K562 (cell line): Measurements from ENCODE around the gene LEPROT. TPM values are rescaled to one million over a fixed set of nuclear protein-coding genes. Genes with fewer than 3 reads are reported as not detected.

Experiments used
- E2F6 ChIP-seq, 2 experiments: IDR thresholded peaks; 2 replicates each; pipeline ENCODE4 v1.6.1; 2011; ENCODE audit warnings: borderline replicate concordance in 1 of 2, control low read depth in 1 of 2, low read depth in 1 of 2, low read length in 1 of 2, mild to moderate bottlenecking in 1 of 2, mixed read lengths in 1 of 2, moderate library complexity in 1 of 2; ENCODE audit not compliant: insufficient read depth in 1 of 2, insufficient read length in 1 of 2, poor library complexity in 1 of 2, severe bottlenecking in 1 of 2; ENCODE audit errors: extremely low read depth in 1 of 2
- ESRRA ChIP-seq: fragments of 450-650 bp; IDR thresholded peaks from 2 replicates; pipeline ENCODE4 v1.6.1; 2014; ENCODE audit warnings: low read depth, mild to moderate bottlenecking, moderate library complexity, borderline replicate concordance
- NFE2 ChIP-seq: IDR thresholded peaks from 2 replicates; pipeline ENCODE4 v1.6.1; 2014; ENCODE audit warnings: antibody characterized with exemption, low read depth
- OTX1 ChIP-seq: fragments of 450-650 bp; formaldehyde crosslinking; IDR thresholded peaks from 2 replicates; pipeline ENCODE4 v1.4.0; 2022; ENCODE audit warnings: mild to moderate bottlenecking
- REST ChIP-seq, 2 experiments: fragments of 450-650 bp; formaldehyde crosslinking in 1 of 2; IDR thresholded peaks; 2 replicates each; pipeline versions ENCODE4 v1.4.0 to v1.6.1; 2014 to 2020; ENCODE audit warnings: mild to moderate bottlenecking in 2 of 2, borderline replicate concordance in 1 of 2, low read depth in 1 of 2
- polyA plus RNA-seq, 8 experiments: library from polyadenylated mRNA; depleted of rRNA in 4 of 8; stranded (reverse) in 5 of 8; unstranded in 3 of 8; fragments of >200 nt; fragmentation: Nextera tagmentation in 2 of 8; fragmentation: Illumina TruSeq in 1 of 8; extraction: Ambion mirVana in 2 of 8; extraction: Trizol in 1 of 8; gene quantifications; 2 replicates each; pipeline versions ENCODE4 v1.2.1 to v1.2.3, GENCODE V29; 2011 to 2014; ENCODE audit warnings: inconsistent platforms in 1 of 8, missing spikeins in 1 of 8
- total RNA-seq, 7 experiments: library from RNA; depleted of rRNA in 6 of 7; stranded (reverse); fragments of >200 nt in 6 of 7; fragmentation: Illumina TruSeq in 2 of 7; extraction: Trizol in 2 of 7; gene quantifications; 2 replicates each; pipeline versions ENCODE4 v1.2.1 to v1.2.3, GENCODE V29; 2011 to 2021; ENCODE audit warnings: low replicate concordance in 1 of 7
- TF ChIP-seq, protein P1 (sequence below): sonication (generic); formaldehyde crosslinking; IDR thresholded peaks from 2 replicates; pipeline ENCODE4 v1.8.1; 2023; ENCODE audit warnings: mild to moderate bottlenecking, missing genetic modification reagents, moderate library complexity
- TF ChIP-seq, protein P2 (sequence below), 2 experiments: IDR thresholded peaks in 1 of 2; conservative IDR thresholded peaks in 1 of 2; 2 replicates each; pipeline ENCODE4 v1.6.1; 2016; ENCODE audit warnings: low read depth in 2 of 2, mild to moderate bottlenecking in 1 of 2, missing compliant biosample characterization in 1 of 2, missing genetic modification characterization in 1 of 2, moderate library complexity in 1 of 2
- TF ChIP-seq, protein P3 (sequence below): sonication (generic); formaldehyde crosslinking; IDR thresholded peaks from 2 replicates; pipeline ENCODE4 v1.8.0; 2022; ENCODE audit warnings: mild to moderate bottlenecking, missing genetic modification reagents

Gene LEPROT
- total and polyA plus RNA-seq, 9 of the 15 experiments (the other 6 are each of a cell fraction or from before 2014, with no cell fraction given), result 28.1 to 97.5 (median 45.8) TPM

DNA sequence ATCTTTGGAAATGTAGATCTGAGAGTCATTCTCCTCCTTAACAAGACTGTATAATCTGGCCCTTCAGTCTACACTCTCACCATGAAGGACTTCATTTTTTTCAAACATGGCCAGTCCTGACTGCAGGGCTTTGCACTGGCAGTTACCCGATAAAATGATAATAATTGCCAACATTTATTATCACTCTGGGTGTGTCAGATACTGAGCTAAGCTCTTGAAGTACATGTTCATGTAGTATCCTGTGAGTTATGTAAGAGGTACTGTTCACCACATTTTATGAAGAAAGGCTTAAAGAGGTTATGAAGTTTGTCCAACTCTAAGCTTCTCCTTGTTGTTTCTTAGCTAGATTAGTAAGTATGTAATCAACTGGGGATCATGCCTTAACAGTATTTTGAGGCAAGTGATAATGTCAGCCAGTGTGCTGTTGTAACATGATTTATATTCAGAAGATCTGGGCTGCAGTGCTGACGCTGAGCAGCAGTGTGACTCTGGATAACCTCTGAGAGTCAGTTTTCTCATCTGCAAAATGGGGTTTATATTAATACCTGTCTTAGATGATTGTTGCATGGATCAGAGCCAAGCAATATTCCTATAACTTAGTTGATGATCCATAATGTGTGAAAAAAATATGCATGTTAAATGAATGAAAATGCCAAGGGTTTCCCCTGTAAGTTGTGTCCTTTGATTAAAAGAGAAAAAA, 42.1 kb upstream of the LEPROT start (continued):
- TF ChIP-seq REST (IDR thresholded peaks at IDR 0.05; ENCODE audit: borderline replicate concordance) (no peak), REST (CRISPR knock-in tag; IDR thresholded peaks at IDR 0.05; ENCODE audit: low read depth) (no peak), NFE2 (no peak), OTX1 (CRISPR knock-in tag) (no peak), E2F6 (IDR thresholded peaks at IDR 0.05; ENCODE audit: borderline replicate concordance in 1 of 2, extremely low read depth in 1 of 2, insufficient read depth in 1 of 2, insufficient read length in 1 of 2, low read depth in 1 of 2, low read length in 1 of 2, poor library complexity in 1 of 2, severe bottlenecking in 1 of 2) (no peak), ESRRA (peak; percentile 90)
- TF ChIP-seq, protein P1, sequence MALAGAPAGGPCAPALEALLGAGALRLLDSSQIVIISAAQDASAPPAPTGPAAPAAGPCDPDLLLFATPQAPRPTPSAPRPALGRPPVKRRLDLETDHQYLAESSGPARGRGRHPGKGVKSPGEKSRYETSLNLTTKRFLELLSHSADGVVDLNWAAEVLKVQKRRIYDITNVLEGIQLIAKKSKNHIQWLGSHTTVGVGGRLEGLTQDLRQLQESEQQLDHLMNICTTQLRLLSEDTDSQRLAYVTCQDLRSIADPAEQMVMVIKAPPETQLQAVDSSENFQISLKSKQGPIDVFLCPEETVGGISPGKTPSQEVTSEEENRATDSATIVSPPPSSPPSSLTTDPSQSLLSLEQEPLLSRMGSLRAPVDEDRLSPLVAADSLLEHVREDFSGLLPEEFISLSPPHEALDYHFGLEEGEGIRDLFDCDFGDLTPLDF (CRISPR knock-in tag), result no peak
- TF ChIP-seq, protein P2, sequence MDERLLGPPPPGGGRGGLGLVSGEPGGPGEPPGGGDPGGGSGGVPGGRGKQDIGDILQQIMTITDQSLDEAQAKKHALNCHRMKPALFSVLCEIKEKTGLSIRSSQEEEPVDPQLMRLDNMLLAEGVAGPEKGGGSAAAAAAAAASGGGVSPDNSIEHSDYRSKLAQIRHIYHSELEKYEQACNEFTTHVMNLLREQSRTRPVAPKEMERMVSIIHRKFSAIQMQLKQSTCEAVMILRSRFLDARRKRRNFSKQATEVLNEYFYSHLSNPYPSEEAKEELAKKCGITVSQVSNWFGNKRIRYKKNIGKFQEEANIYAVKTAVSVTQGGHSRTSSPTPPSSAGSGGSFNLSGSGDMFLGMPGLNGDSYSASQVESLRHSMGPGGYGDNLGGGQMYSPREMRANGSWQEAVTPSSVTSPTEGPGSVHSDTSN (CRISPR knock-in tag; IDR thresholded peaks at IDR 0.05; ENCODE audit: low read depth), result no peak
- TF ChIP-seq, protein P2 (tag; conservative IDR thresholded peaks at IDR 0.05; ENCODE audit: low read depth), result peak; percentile 41
- TF ChIP-seq, protein P3, sequence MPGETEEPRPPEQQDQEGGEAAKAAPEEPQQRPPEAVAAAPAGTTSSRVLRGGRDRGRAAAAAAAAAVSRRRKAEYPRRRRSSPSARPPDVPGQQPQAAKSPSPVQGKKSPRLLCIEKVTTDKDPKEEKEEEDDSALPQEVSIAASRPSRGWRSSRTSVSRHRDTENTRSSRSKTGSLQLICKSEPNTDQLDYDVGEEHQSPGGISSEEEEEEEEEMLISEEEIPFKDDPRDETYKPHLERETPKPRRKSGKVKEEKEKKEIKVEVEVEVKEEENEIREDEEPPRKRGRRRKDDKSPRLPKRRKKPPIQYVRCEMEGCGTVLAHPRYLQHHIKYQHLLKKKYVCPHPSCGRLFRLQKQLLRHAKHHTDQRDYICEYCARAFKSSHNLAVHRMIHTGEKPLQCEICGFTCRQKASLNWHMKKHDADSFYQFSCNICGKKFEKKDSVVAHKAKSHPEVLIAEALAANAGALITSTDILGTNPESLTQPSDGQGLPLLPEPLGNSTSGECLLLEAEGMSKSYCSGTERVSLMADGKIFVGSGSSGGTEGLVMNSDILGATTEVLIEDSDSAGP (CRISPR knock-in tag), result no peak
